Measurements from ENCODE around the gene EGFR.

DNA sequence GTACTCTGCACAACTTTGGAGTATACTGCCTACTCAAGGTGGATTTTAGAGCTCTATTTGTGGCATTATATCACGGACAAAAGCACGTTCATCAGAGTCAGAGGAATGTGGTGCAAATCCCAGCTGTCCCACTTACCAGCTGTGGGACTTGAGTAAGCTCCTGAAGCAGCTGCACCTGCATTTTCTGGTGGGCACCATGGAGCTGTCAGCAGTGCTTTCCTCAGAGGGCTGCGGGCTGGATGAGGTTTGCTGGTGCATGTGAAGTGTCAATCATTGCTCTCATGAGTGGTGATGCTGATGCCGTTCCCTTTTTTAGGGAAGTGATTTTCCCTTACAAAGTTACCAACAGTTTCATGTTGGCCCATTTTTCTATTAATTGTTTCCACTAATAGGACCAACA is 53.4 kb downstream of the EGFR start:
- TF ChIP-seq CTCF (IDR thresholded peaks at IDR 0.05) (no peak), POLR2A (IDR thresholded peaks at IDR 0.05) (no peak)

Data from lower leg skin (tissue), 3 donors.